ENCODE data around the gene VILL.
"Not testable (repeated sequence)": the region's sequence is repeated elsewhere in the genome, so short reads cannot be mapped to it uniquely, and the experiment has no call there.

The VILL gene

DNA sequence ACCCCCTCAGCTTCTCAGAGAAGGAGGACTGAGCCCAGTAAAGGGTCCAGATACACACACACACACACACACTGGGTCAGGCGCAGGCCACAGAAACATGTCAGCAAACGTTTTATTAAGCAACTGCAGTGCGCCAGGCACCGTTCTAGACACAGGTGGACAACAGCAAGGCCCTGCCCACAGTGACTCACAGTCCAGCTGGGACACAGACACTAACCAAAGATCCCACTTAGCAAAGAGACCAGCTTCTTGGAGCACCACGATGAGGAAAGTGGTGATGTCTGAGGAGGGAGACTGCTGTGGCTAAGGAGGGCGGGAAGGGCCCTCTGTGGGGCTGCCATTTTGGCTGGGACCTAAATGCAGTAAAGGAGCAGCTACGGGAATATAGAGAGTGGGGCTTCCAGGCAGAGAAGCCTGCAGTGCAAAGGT lies 2.8 kb upstream of the VILL start:
- TF ChIP-seq, protein P1, sequence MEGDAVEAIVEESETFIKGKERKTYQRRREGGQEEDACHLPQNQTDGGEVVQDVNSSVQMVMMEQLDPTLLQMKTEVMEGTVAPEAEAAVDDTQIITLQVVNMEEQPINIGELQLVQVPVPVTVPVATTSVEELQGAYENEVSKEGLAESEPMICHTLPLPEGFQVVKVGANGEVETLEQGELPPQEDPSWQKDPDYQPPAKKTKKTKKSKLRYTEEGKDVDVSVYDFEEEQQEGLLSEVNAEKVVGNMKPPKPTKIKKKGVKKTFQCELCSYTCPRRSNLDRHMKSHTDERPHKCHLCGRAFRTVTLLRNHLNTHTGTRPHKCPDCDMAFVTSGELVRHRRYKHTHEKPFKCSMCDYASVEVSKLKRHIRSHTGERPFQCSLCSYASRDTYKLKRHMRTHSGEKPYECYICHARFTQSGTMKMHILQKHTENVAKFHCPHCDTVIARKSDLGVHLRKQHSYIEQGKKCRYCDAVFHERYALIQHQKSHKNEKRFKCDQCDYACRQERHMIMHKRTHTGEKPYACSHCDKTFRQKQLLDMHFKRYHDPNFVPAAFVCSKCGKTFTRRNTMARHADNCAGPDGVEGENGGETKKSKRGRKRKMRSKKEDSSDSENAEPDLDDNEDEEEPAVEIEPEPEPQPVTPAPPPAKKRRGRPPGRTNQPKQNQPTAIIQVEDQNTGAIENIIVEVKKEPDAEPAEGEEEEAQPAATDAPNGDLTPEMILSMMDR (conservative IDR thresholded peaks at IDR 0.05): no peak
- no peak for TF ChIP-seq ZFX (IDR thresholded peaks at IDR 0.05)
- peak overlapping the region; percentile 84 for H3K27ac ChIP-seq

DNA sequence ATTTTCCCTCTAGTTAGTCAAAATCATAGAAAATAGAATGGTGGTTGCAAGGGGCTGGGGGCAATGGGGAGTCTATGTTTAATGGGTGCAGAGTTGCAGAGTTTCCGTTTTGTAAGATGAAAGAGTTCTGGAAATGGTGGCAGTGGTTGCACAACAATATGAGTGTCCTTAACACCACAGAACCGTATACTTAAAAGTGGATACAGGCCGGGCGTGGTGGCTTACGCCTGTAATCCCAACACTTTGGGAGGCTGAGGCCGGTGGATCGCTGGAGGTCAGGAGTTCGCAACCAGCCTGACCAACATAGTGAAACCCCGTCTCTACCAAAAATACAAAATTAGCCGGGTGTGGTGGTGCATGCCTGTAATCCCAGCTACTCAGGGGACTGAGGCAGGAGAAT lies 2.2 kb upstream of the VILL start:
- H3K27ac ChIP-seq: not testable (repeated sequence)

DNA sequence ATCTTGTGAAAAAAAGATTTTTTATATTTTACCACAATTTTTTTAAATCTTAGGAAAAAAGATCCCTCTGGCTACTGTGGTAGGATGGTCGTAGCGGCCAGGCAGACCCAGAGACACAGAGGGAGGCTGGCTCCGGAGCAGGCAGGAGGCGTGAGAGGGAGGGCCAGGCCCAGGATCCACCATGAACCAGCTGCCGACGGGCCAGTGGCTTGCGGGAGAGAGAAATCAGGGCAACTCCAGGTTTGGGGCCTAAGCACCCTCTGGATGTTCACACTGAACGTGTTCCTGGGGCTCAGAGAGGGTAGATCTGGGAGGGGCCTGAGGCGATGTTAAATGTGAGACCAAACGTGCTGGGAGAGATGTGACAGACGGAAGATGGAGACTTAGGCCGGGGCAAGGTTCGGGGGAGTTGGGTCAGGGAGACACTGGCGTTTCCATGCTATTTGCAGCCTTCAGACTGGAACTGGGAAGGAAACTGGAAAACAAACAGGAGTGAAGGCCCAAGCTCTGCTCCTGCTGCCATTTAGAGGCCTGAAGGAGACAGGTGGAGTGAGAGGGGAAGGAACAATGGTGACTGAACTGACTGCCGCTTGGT lies 1.6 kb upstream of the VILL start:
- TF ChIP-seq, protein P1 (conservative IDR thresholded peaks at IDR 0.05): no peak
- TF ChIP-seq ZFX (IDR thresholded peaks at IDR 0.05): no peak
- no peak overlapping the region for H3K27ac ChIP-seq

DNA sequence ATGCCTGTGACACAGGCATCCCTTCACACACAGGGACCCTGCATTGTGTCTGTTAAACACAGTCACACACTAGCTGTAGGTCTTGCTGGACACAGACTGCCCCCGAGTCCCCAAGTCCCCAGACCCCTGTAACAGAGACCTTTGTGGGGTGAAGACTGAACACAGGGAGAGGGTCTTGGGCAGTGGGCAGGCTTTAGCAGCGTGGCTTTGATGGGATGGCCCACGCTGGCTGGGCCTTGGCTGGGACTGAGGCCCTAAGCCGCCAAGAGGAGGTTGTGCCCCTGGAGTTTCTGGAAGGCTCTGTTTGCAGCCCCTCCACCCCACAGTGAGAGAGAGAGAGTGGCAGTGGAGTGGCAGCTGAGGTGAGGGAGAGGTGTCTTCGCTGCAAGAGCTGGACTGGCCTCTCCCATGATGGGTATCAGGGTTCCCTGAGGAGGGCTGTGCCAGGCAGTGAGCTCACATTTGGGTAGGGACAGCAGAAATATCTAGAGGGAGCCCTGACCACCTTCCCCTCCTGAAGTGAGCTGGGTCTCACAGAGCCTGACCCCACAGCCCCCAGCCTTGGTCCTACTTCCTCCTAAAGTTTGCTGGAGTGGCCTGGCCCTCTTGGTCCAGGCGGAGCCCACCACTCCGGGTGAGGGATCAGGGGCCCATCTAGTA lies 635 bp upstream of the VILL start:
- no peak overlapping the region for H3K27ac ChIP-seq
- TF ChIP-seq, protein P1 (conservative IDR thresholded peaks at IDR 0.05): no peak
- TF ChIP-seq ZFX (IDR thresholded peaks at IDR 0.05): no peak

DNA sequence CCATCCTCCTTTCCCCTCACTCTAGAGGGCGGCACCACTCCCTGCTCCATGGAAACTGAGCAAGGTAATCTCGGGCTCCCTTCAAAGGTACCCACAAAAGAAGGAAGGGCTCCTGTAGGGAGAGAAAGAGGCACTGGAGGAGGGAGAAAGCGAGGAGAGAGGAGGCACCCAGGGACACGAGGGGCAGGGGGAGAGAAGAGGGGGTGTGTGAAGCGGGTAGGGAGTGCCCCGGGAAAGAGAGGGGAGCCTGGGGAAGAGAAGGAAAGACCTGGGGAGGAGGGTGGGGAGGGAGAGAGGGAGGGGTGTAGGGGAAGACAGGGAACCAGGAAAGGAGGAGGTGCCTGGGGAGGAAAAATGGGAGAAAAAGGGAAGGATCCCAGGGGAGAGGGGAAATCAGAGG lies 523 bp downstream of the VILL start:
- TF ChIP-seq ZFX (IDR thresholded peaks at IDR 0.05): no peak
- TF ChIP-seq, protein P1 (conservative IDR thresholded peaks at IDR 0.05): no peak
- no peak overlapping the region for H3K27ac ChIP-seq

DNA sequence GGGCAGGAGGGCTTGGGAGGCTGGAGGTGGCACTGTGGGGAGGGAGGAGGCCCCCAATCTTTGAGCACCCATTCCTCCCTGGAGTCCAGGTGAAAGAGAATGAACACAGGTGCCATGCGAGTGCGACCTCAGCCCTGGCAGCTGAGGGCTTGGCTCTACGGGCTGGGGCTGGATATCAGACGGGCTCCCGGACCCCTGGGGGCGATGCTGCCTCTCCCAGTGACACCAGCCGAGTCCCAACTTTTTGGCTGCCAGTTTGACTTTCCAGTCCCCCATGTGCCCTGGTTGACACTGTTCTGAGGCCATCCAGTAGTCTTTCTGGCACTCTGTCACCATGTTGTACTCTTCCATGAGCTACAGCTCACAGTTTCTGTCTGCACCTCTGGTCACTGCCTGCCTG lies 1.2 kb downstream of the VILL start:
- H3K27ac ChIP-seq: no peak overlapping the region
- no peak for TF ChIP-seq ZFX (IDR thresholded peaks at IDR 0.05)
- TF ChIP-seq, protein P1 (conservative IDR thresholded peaks at IDR 0.05): no peak

DNA sequence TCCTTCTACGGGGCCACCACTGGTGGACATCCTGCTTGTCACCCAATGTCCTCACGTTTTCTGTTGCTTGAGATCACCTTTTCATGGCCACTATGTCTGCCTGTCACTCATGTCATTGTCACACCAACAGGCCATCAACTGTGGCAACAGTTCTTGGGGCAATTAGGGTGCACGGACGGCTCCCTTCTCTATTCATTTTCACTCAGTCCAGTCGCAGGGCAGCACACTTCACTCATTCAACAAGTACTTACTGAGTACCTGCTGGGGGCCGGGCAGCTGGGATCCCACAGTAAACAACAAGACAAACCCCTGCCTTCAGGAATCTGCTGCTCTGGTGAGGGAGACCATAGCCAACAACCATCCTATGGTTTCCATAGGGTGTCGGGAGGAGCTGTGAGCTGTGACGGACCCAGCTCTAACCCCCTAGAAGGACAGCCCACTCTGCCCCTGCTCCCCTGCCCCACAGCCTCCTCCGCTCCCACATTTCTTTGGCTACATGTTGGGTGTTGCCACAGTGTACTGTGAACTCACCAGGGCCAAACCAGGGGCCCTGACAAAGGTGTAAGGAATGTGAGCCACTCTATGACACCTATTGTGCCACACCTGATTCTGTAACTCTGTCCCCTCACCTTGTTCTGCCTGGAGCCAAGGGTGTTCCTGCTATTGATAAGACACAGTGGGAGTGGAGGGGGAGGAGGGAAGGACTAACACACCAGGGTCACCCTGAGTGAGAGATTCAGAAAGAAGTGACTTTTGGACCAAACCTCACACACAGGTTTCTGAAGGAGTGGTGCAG lies 1.9 kb downstream of the VILL start:
- TF ChIP-seq, protein P1 (conservative IDR thresholded peaks at IDR 0.05): no peak
- no peak for TF ChIP-seq ZFX (IDR thresholded peaks at IDR 0.05)
- no peak overlapping the region for H3K27ac ChIP-seq
